Body of pancreas (tissue), 4 donors: ENCODE measurements around the gene HOXC5. TPM values are rescaled to one million over a fixed set of nuclear protein-coding genes. Genes with fewer than 3 reads are reported as not detected.
A peak's percentile ranks its signal among the peaks of the same experiment; 100 is the strongest.

Experiments
- ATAC-seq: fragments of 150-250 bp; one replicate; pipeline ENCODE4 v1.9.1; 2016
- DNase-seq, 4 donors: peaks; one replicate each; pipeline ENCODE4 v3.0.0-alpha.2; 2019
- H3K27ac ChIP-seq, 4 donors: fragments of 200-600 bp; sonication (generic); 1 replicate in 3 of 4; 2 replicates in 1 of 4; pipeline versions ENCODE4 v1.5.1 to v1.6.1; 2016 to 2019; ENCODE audit warnings: mild to moderate bottlenecking in 1 of 4, mixed read lengths in 1 of 4, moderate library complexity in 1 of 4
- H3K27me3 ChIP-seq, 2 donors: fragments of 200-600 bp; sonication (generic); one replicate each; pipeline ENCODE4 v1.6.0; 2016; ENCODE audit warnings: mild to moderate bottlenecking in 1 of 2
- H3K36me3 ChIP-seq, 2 donors: fragments of 200-600 bp; sonication (generic); replicated peaks in 1 of 2; 2 replicates each; pipeline ENCODE4 v1.5.1; 2016; ENCODE audit warnings: low read depth in 2 of 2; ENCODE audit not compliant: insufficient read depth in 1 of 2
- H3K4me1 ChIP-seq: fragments of 200-600 bp; sonication (generic); one replicate; pipeline ENCODE4 v1.6.0; 2016
- H3K4me3 ChIP-seq, 2 donors: fragments of 200-600 bp; sonication (generic); 1 replicate in 1 of 2; 2 replicates in 1 of 2; pipeline ENCODE4 v1.5.1; 2016 to 2019
- H3K9me3 ChIP-seq, 3 donors: fragments of 200-600 bp; sonication (generic); 1 replicate in 2 of 3; 2 replicates in 1 of 3; pipeline ENCODE4 v1.5.1; 2016
- CTCF ChIP-seq, 7 experiments: fragments of 450-650 bp in 4 of 7; fragments of 200-600 bp in 3 of 7; sonication (generic) in 3 of 7; IDR thresholded peaks; one replicate each; pipeline ENCODE4 v1.5.1; 2016 to 2019; ENCODE audit warnings: antibody characterized with exemption in 7 of 7
- POLR2A ChIP-seq, 3 donors: fragments of 450-650 bp; IDR thresholded peaks; one replicate each; pipeline ENCODE4 v1.6.1; 2016; ENCODE audit warnings: antibody characterized with exemption in 3 of 3, mild to moderate bottlenecking in 2 of 3
- WGBS, 2 donors: methylation state at CpG; one replicate each; pipeline ENCODE4 v1.1.5; 2017; 5-methylcytosine and 5-hydroxymethylcytosine counted together
- intact Hi-C: fragments of 100-400 bp; cut with DNase I; formaldehyde crosslinking; loops from one replicate; pipeline ENCODE4 v1.15.1; 2023
- total RNA-seq, 2 donors: library from RNA; depleted of rRNA; stranded (reverse); fragments of >200 nt; gene quantifications; one replicate each; pipeline ENCODE4 v1.1.0, GENCODE V29; 2016

The HOXC5 gene
- total RNA-seq, 2 donors from 2014 or later = not detected

DNA sequence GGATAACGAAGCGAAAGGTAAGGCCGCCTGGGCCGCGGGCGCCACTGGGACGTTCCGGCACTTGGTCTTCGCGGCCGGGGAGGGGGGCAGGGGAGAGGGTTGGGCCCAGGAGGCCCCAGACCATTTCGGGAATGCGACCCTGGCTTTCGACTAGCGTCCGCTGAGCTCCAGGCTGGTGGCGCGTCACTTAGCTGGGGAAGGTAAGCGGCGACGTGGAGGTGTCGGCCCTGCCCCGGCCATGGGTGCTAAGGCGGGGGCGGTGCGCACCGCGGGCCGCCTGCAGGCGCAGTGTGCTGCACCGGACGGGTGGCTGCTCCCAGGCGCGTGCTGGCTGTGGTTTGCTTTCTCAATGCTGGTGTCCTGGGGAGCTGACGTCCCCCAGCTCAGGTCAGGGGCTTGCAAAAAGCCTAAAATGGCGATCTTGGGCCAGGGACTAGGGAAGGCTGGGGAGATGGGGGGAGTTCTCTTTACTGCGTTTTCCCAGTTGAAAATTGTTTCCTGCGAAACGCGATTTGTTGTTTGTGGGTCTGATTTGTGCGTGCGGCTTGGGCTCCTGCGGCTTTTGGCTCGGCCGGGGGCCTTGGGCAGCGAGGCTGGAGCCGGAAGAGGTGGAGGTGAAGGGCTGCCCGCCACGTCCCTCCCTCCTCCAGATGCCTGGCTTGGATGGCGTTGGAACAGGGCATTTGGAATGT is 46.7 kb upstream of the HOXC5 start:
- Histone ChIP-seq H3K27ac (no peak overlapping the region), H3K36me3 (no peaks in the 10 kb centered on the region), H3K27me3 (peaks cover 0 to 92% of the 10 kb centered on the region in 2 donors), H3K9me3 (no peaks in the 10 kb centered on the region), H3K4me3 (no peak overlapping the region), H3K4me1 (peaks cover 27% of the 10 kb centered on the region)
- ATAC-seq = peak; percentile 46
- 4 to 5% methylated on average over 16 to 40 of the region's 50 CpGs for WGBS, 2 donors
- peak in 1 of 4 donors; percentile 25 for DNase-seq
- no peak for TF ChIP-seq CTCF (IDR thresholded peaks at IDR 0.05)
- TF ChIP-seq POLR2A (IDR thresholded peaks at IDR 0.05) = no peak
- intact Hi-C loops = no loop called here

- no peaks in the 10 kb centered on the region for H3K9me3 ChIP-seq
- intact Hi-C loops = no loop called here
- H3K4me1 ChIP-seq = peaks cover 27% of the 10 kb centered on the region
- no peaks in the 10 kb centered on the region for H3K36me3 ChIP-seq
- no peak for TF ChIP-seq POLR2A (IDR thresholded peaks at IDR 0.05)
- no peak overlapping the region for H3K4me3 ChIP-seq
- WGBS, 2 donors = 16 to 19% methylated on average over 18 to 21 of the region's 21 CpGs
- no peak overlapping the region for H3K27ac ChIP-seq
- peaks cover 0 to 89% of the 10 kb centered on the region in 2 donors for H3K27me3 ChIP-seq
- DNase-seq (no peak), ATAC-seq (no peak)
Observed at GRCh38 chr12:53986686-53987483, 46.0 kb upstream of the HOXC5 start.

- no peaks in the 10 kb centered on the region for H3K36me3 ChIP-seq
- TF ChIP-seq POLR2A (IDR thresholded peaks at IDR 0.05) (no peak), CTCF (IDR thresholded peaks at IDR 0.05) (no peak)
- H3K4me3 ChIP-seq = no peak overlapping the region
- H3K4me1 ChIP-seq = peaks cover 27% of the 10 kb centered on the region
- H3K27me3 ChIP-seq = peaks cover 0 to 80% of the 10 kb centered on the region in 2 donors
- 7 to 11% methylated on average over 4 of the region's 4 CpGs for WGBS, 2 donors
- H3K9me3 ChIP-seq = no peaks in the 10 kb centered on the region
- H3K27ac ChIP-seq = no peak overlapping the region
- no peak for DNase-seq
- intact Hi-C loops = no loop called here
- ATAC-seq = no peak
Observed at GRCh38 chr12:53987787-53988230, 45.0 kb upstream of the HOXC5 start.

DNA sequence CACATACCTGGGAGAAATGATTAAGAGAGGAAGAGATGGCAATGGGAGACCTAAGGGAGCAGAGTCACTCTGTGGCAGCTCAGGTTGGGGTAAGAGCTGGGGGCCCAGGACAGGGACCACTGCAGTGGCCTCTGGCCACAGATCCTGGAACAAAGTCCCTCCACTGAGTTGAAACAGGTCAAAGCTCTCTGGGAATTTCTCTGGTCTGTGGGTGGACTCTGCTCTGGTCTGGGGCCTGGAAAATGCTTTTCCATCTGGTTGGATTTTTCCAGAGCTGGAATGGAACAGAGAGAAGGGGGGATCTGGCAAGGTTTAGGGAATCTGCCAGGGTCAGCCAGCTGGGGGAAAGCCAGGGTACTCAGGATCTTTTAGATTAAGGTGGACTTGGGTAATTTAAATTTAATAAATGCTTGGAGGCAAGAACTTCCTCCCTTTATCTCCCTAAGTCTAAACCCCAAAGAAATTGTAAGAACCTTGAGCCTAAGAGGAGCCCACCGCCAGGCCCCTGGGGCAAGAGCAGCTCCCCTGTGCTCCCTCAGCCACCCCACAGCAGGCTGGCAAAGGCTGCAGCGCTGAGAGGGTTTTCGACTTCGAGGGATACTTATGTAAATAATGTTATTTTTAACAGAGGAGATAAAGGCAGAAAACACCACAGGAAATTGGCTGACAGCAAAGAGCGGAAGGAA is 44.2 kb upstream of the HOXC5 start:
- Histone ChIP-seq H3K27ac (no peak overlapping the region), H3K4me1 (peaks cover 27% of the 10 kb centered on the region), H3K9me3 (no peaks in the 10 kb centered on the region), H3K36me3 (no peaks in the 10 kb centered on the region), H3K27me3 (peaks cover 3 to 78% of the 10 kb centered on the region in 2 donors), H3K4me3 (no peak overlapping the region)
- DNase-seq (no peak), ATAC-seq (no peak)
- intact Hi-C loops = no loop called here
- 8 to 18% methylated on average over 5 of the region's 5 CpGs for WGBS, 2 donors
- TF ChIP-seq POLR2A (IDR thresholded peaks at IDR 0.05) = no peak
- no peak for TF ChIP-seq CTCF (IDR thresholded peaks at IDR 0.05)
